ENCODE results near the gene FRAS1. TPM values are rescaled to one million over a fixed set of nuclear protein-coding genes. Genes with fewer than 3 reads are reported as not detected.

FRAS1 gene
- total and polyA plus RNA-seq, 2 of the 8 experiments (the other 6 are each of a cell fraction or from before 2014, with no cell fraction given): 38.5 to 109 TPM

DNA sequence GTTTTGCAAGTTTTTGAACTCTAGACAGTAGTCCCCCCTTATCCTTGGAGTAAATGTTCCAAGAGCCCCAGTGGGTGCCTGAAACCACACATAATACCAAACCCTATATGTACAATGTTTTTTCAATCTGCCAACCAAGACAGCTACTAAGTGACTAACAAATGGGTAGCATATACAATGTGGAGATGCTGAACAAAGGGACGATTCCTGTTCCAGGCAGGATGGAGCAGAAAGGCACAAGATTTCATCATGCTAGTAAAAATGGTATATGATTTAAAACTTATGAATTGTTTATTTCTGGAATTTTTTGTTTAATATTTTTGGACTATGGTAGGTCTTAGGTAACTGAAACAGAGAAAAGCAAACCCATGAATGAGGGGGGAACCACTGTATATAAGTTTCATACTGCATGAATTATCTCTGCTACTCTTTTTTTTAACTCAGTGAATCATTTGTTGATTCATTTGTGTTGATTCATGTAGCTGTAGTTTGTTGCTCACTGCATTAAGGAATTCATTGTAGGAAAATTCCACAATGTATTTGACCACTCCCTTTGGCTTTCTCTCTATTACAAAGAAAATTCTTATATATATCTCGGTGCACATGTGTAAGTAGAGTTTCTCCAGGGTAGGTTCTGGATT is 472.6 kb downstream of the FRAS1 start (continued):
- TF ChIP-seq HDAC6 (IDR thresholded peaks at IDR 0.05; ENCODE audit: low read depth, low read length) (no peak), TCF12 (IDR thresholded peaks at IDR 0.05; ENCODE audit: low read depth, low read length) (no peak), SP4 (IDR thresholded peaks at IDR 0.05; ENCODE audit: low read length) (no peak), KDM4A (IDR thresholded peaks at IDR 0.05; ENCODE audit: low read depth, low read length, severe bottlenecking) (no peak), POLR2A (IDR thresholded peaks at IDR 0.05; ENCODE audit: control extremely low read depth in 1 of 2, low read depth in 2 of 2, low read length in 2 of 2) (no peak), POU5F1 (IDR thresholded peaks at IDR 0.05; ENCODE audit: low read depth, low read length) (no peak), JUN (IDR thresholded peaks at IDR 0.05; ENCODE audit: low read depth, low read length) (no peak)

Measured in H1 (cell line).